ENCODE data around the gene ABCA6.

The ABCA6 gene

GRCh38 chr17:69066482-69066881, 75.2 kb downstream of the ABCA6 start:
- H3K4me3 ChIP-seq (ENCODE audit: low read depth, low read length) = no peak overlapping the region
- no peak for TF ChIP-seq CTCF (IDR thresholded peaks at IDR 0.05; ENCODE audit: low read depth, low read length, missing control alignments)
- DNase-seq (ENCODE audit: low read depth) = no peak

- no peak for TF ChIP-seq CTCF (IDR thresholded peaks at IDR 0.05; ENCODE audit: low read depth, low read length, missing control alignments)
- DNase-seq (ENCODE audit: low read depth) = no peak
- H3K4me3 ChIP-seq (ENCODE audit: low read depth, low read length) = no peak overlapping the region
Measured at GRCh38 chr17:69065113-69065512, 76.6 kb downstream of the ABCA6 start.

- H3K4me3 ChIP-seq (ENCODE audit: low read depth, low read length) = no peak overlapping the region
- no peak for DNase-seq (ENCODE audit: low read depth)
- no peak for TF ChIP-seq CTCF (IDR thresholded peaks at IDR 0.05; ENCODE audit: low read depth, low read length, missing control alignments)
Measured at GRCh38 chr17:69064476-69064875, 77.2 kb downstream of the ABCA6 start.

GRCh38 chr17:69064001-69064400, 77.7 kb downstream of the ABCA6 start:
- DNase-seq (ENCODE audit: low read depth) = no peak
- no peak overlapping the region for H3K4me3 ChIP-seq (ENCODE audit: low read depth, low read length)
- no peak for TF ChIP-seq CTCF (IDR thresholded peaks at IDR 0.05; ENCODE audit: low read depth, low read length, missing control alignments)

- H3K4me3 ChIP-seq (ENCODE audit: low read depth, low read length) = no peak overlapping the region
- no peak for DNase-seq (ENCODE audit: low read depth)
- TF ChIP-seq CTCF (IDR thresholded peaks at IDR 0.05; ENCODE audit: low read depth, low read length, missing control alignments) = no peak
Measured at GRCh38 chr17:69062860-69063581, 78.7 kb downstream of the ABCA6 start.

GRCh38 chr17:69061721-69062556, 79.8 kb downstream of the ABCA6 start:
- no peak for DNase-seq (ENCODE audit: low read depth)
- H3K4me3 ChIP-seq (ENCODE audit: low read depth, low read length) = no peak overlapping the region
- TF ChIP-seq CTCF (IDR thresholded peaks at IDR 0.05; ENCODE audit: low read depth, low read length, missing control alignments) = no peak
